ENCODE results near the gene PACRG. TPM values are rescaled to one million over a fixed set of nuclear protein-coding genes. Genes with fewer than 3 reads are reported as not detected.

Gene PACRG
- total and polyA plus RNA-seq, 2 of the 8 experiments (the other 6 are each of a cell fraction or from before 2014, with no cell fraction given) = 0.44 to 0.54 TPM

- no peak for TF ChIP-seq CHD7 (IDR thresholded peaks at IDR 0.05; ENCODE audit: insufficient replicate concordance, low read length)
- TF ChIP-seq CHD1 (IDR thresholded peaks at IDR 0.05; ENCODE audit: low read depth, low read length) = no peak
- TF ChIP-seq RNF2 (IDR thresholded peaks at IDR 0.05; ENCODE audit: borderline replicate concordance, low read depth, low read length, missing control alignments, poor library complexity, severe bottlenecking) = no peak
- no peak for TF ChIP-seq TBP (IDR thresholded peaks at IDR 0.05; ENCODE audit: low read depth, low read length)
These were observed 371.2 kb downstream of the PACRG start (continued) for GRCh38 chr6:163098827-163099479.
